Body of pancreas (tissue), 4 donors: ENCODE data around the gene SCML1.

ENCODE experiments used
- CTCF ChIP-seq, 7 experiments: fragments of 450-650 bp in 4 of 7; fragments of 200-600 bp in 3 of 7; sonication (generic) in 3 of 7; IDR thresholded peaks; one replicate each; pipeline ENCODE4 v1.5.1; 2016 to 2019; ENCODE audit warnings: antibody characterized with exemption in 7 of 7
- POLR2A ChIP-seq, 3 donors: fragments of 450-650 bp; IDR thresholded peaks; one replicate each; pipeline ENCODE4 v1.6.1; 2016; ENCODE audit warnings: antibody characterized with exemption in 3 of 3, mild to moderate bottlenecking in 2 of 3

GRCh38 chrX:17718649-17719165, 18.6 kb upstream of the SCML1 start:
- TF ChIP-seq CTCF (IDR thresholded peaks at IDR 0.05) (no peak), POLR2A (IDR thresholded peaks at IDR 0.05) (no peak)
